SIG-M5 treated with dmso at 0.1 percent for 504 hours (cell line): ENCODE measurements around the gene VAPB.
"Not testable (repeated sequence)": the region's sequence is repeated elsewhere in the genome, so short reads cannot be mapped to it uniquely, and the experiment has no call there.

Experiments
- DNase-seq: peaks from one replicate; lab custom pipeline; 2025; ENCODE audit not compliant: unreplicated experiment; lab: John Stamatoyannopoulos, UW

The VAPB gene, protein sequence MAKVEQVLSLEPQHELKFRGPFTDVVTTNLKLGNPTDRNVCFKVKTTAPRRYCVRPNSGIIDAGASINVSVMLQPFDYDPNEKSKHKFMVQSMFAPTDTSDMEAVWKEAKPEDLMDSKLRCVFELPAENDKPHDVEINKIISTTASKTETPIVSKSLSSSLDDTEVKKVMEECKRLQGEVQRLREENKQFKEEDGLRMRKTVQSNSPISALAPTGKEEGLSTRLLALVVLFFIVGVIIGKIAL

DNA sequence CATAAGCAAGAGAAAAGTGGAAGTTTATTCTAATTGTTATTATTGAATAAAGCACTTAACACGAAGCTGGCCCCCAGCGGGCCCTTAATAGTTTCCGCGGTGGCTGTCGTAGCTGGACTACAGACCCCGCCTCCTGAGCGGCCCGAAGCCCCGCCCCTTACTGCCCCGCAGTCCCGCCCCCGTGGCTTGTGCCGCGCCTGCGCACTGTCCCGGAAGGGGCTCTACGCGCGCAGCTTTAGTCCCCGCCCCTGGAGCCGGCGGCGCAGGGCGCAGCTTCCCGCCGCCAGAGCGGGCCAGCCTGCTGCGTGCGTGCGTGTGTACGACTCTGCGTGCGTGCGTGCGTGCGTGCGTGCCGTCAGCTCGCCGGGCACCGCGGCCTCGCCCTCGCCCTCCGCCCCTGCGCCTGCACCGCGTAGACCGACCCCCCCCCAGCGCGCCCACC, at the start of gene VAPB:
TSS of gene VAPB (plus strand) at position 348 of the 442 bp plus-strand sequence. CDS start 231 bp downstream, outside the sequence.
- DNase-seq, result peak; percentile 97

DNA sequence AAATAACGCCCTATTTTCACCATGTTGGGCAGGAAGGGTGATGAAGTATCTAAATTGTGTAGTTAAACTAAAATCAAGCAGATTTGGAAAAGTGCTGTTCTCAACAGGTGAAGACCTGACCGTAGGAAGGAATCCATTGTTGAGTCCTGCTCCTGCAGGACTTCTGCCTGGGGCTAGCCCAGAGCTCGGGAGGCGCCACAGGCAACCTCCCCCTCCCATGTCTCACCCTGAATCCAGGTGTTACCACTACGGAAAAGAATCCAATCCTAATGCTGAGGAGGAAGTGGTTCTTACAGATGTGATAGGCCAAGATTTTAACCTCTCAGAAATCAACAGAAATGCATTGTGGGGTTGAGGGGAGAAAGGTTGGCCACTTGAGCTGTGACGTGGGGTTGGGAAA, 49.3 kb upstream of the VAPB start:
- DNase-seq, result no peak

DNA sequence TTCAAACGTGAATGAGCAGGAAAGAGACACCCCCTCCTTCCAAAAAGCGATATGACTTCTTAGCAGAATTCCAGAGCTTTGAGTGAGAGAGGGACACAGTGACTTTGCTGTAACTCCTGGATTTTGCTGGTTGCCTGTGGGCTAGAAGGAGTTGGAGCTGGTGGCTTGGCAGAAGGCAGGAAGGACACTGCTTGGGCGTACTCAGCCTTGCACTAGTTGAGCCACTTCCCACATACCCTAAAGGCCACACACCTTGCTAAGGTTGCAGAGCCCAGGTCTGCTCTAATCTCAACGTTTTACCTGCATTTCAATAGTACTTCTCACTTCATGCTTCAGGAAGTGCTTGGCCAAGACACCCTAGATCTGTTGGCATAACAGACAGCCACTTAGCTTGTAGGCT, 48.9 kb upstream of the VAPB start:
- DNase-seq, result no peak

DNA sequence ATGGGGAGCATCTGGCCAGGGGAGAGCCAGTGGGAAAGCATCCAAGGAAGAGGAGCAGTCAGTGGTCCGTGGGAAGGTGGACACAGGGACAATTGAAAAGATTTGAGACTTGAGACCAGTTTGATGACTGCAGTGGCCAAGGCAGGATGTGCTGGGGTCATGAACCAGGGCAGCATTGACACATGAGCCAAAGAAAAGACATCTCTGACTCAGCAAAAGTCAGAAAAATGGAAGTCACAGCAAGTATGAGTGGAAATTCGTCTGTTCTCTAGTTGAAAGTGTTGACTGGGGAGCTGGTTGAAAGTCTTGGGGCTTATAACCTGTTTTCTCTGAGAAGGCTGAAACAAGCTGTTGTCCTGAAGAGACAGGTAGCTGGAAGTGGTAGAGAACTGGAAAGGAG, 48.2 kb upstream of the VAPB start:
- DNase-seq, result no peak

DNA sequence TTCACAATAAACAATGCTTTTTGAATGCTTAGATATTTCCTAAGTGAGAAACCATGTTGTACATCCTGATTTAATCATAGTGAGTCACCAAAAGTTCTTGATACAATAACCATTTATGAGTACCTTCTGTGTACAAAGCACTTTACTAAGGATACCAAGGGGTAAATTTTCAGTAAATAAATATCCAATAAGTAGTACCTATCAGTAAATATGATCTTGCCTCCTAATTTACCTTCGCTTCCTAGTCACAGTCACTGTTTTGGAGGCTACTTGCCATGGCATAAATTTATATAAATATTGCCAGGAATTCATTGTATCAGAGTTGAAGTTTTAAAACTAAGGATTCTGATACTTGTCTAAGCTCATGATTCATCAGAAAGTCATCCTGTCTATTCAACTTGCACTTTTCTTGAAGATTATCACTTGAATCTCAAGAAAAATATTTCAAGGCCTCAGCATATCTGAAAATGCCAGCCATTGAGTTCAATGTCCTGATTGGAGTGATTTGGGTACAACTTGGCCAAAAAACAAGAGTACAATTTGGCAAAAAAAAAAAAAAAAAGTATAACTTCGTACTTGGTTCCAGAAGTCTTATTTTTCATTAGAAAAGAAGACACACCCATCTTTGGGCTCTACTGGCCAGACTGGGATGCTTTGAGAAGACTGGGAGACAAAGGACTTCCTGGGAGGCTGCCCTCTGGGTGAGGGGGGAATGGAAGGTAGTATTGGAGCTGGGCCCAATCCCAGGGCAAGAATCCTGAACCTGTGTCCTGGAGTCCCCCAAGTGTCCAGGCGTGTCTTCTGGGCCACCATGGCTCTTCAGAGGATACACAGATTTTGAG, 46.7 kb upstream of the VAPB start:
- DNase-seq, result peak; percentile 59

DNA sequence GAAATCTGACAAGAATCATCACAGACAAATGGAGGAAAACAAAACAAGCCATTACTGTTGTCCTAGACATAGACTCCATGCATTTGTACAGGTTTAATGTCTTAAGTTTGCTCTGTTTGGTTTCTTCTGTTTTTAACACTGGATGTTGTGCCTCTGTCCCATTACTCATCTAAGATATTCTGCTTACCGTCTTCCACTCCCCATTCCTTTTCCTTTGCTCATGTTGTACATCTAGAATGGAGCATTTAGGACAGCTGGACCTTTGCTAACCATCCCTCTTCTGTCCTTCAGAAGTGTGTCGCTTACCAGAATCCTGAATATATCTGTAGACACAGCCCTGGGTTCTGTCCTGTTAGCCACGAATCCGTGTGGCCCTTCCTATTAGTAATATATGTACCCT, 44.3 kb upstream of the VAPB start:
- DNase-seq, result no peak

DNA sequence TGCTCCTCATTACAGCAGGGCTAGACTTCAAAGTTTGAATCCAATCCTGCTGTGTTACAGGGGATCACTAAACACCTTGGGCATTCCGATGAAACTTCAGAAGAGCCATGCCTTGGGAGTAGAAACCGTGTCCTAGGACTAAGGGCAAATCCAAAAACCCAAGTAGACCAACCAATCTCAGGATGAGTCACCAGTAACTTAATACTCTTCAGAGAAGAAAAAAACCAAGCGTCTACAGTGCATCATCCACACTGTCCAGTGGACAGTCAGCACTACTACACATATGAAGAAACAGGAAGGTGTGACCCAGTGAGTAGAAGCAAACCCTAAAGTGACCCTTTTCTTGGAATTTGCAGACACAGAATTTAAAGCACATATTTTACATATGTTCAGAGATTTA, 39.5 kb upstream of the VAPB start:
- no peak for DNase-seq

DNA sequence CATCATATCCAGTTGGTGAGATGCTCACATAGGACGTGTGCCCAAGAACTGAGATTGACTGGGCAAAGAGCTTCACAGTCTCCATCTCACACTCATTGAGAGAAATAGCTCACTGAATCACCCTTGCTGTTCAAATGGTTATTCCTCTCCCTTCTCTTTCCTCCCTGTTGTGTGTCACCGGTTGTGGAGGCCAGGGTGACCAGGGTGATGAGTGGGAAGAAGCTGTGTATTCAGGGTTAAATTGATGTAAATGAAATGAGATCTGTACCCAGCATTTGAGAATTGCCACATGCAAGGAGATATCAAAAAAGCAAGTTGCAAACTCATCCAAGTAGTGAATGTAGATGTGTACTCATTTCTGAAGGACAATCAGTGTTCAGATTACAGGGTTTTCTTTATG, 36.6 kb upstream of the VAPB start:
- no peak for DNase-seq

DNA sequence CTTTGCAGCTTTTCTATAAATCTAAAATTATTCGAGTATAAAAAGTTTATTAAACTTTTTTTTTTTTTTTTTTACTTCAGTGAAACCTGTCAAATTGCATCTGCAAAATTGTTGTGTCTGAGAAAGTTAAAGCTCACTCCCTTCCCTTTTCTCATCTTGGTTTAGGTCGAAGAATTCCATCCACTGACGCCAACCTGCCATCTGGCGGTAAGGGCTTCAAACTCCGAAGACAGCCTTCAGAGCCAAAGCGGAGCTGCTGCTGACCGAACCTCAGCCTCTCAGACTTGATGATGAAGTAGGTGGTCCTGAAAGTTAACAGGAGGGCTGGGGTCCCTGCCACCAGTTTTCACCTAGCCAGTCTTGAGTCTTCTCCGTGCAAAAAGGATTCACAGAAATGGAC, 29.6 kb upstream of the VAPB start:
- no peak for DNase-seq

DNA sequence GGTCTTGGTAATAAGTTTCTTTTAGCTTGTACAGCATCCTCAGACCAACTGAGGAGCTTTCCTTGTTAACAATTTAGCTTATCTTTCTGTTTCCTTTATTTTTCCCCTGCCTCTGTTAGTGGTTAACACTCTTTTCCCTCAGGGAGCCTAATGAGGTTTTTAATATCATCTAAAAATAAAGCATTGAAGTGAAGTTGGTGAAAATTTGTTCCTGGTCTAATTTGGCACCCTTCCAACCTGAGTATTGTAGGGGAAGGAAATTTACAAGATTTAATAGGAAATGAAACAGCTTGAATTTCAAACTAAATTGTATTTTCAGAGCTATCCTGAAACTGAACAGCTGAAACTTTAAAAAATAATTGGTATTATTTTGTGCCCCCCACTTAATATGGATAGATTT, 28.1 kb upstream of the VAPB start:
- DNase-seq, result no peak

DNA sequence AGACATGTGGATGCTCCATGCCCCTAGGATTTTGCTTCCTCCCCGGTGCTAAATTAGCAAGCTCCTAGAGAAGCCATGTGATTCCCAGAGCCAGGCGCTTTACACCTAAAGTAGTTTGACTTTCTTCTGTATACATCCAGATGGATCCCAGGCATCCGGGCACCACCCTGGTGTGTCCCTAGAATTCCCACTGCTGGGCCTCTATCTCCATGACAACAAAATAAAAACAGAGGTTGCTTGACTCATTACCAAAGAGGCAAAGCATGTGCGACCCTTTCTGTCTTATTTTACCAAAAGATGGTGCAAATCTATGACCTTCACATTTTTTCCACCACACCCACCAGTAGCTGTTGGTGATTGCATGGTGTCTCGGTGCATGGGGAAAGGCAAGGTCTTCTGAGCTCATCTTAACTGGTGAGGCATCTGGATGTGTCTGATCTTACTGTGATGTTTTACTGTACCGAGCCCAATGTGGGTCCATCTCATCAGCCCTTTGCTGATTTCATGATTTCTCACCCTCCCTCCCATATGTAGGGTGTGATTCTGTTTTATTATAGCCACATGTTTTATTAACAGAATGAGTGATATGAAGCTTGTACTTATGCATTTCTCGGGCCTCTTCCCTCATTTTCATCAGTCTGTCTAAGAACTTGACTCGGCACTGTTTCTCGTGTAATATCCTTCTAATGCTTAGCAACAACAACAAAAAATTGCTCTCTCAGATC, 27.4 kb upstream of the VAPB start:
- DNase-seq, result no peak

DNA sequence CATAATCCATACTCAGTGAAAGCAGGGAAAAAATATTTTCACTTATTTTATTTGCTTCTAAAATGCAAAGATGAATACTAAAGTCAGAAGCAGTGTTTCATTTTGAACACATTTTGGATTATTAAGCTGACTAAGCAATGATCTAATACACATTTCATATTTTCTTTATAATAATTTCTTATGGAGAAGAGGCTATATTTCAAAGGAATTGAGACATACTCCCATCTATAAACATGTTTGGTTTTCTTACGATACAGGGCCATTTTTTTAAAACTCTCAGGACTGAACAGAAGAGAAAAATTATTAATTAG, 26.9 kb upstream of the VAPB start:
- no peak for DNase-seq

DNA sequence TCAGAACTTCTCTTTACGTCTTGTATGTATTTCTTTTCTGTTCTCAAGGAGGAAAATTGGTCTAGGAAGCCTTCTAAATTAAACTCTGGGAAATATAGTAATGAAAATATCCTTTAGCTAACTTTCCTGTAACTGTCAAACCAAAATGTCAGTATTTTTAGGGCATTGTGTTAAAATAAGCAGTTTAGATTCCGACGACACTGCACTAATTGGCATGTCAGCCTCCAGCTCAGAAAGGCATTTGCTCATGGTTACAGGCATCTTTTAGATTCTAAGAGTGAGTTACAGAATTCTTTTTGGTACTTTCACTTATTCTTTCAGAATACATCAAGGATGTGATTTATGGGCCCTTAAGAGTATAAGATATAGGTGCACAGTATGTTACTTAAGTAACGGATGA, 26.1 kb upstream of the VAPB start:
- DNase-seq, result no peak

DNA sequence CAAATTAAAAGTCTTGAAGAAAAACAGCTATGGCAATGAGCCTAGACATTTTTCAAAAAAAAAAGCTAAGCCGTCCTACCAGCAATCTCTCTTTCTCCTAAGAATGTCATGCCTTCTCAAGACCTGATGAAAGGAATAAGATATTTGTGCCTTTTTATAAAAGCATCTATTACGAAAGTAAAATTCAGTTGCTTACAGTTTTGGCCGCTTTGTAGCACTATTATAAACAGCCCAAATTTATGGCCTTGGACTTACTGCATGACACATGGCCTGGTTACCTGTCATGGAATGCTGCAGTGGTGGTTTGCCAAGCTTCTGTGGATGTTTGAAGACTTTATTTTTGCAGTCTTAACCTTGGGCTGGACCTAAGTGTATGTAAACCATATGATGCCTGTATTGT, 22.2 kb upstream of the VAPB start:
- no peak for DNase-seq

DNA sequence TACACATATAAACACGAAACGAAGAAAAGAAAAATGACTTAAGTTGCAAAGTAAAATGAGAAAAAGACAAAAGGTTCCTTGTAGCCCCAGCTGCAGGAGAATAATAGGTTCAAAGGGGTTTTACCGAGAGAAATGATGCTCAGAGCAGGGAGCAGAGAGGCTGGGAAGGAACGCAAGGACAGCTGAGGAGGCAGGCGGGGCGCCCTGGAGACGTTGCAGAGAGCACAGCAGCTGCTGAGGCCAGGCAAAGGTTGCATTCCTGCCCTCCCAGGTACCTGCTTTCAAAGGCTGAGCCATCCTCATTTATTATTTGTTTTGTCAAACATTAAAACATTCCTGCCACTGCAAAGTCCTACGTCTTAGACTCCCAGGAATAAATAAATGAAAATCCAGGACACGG, 16.2 kb upstream of the VAPB start:
- DNase-seq, result peak; percentile 43

DNA sequence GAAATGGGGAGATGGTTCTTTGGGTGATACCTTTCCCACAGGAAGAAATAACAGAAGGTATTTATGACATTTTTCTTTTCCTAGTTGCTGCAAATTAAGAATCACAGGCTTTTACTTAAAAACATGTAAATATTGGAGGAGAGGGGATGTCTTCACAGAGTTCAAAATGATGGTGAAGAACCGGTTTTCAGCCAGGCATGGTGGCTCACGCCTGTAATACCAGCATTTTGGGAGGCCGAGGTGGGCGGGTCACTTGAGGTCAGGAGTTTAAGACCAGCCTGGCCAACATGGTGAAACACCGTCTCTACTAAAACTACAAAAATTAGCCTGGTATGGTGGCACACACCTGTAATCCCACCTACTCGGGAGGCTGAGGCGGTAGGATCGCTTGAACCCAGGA, 15.7 kb upstream of the VAPB start:
- not testable (repeated sequence) for DNase-seq

DNA sequence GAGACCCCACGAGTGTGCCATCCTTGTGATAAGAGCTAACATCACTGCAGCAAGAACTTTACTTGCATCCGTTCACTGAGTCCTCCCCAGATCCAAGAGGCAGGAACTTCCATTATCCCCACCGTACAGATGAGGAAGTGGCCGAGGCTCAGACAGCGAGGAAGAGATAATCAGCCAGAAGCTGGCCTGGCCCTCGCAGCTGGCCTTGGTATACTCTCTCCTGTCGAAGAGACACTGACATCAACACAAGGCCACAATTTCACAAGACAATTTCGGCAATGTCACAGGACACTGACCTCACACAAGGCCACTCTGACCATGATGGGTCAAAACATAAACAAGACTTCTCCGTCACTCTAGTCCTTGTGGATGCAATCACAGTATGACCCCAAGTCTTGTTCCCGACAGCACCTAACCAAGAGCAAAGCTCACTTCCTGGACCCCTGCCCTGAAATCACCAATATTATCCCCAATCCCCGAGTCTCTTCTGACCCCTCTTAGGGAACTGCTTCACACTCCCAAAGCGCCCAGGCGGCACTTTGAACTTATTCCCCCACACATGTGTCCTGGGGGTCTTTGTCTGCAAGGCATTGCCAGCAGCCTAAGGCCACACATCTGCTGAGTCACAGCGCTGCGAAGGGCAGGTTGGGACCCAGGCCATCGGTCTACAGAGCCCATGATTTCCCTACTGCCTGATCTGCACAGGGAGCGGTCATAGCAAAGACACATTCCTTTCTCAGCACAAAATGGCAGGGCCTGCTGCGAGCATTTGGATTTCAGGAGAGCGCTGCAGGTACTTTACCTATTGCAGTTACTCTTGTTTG, 14.8 kb upstream of the VAPB start:
- no peak for DNase-seq

DNA sequence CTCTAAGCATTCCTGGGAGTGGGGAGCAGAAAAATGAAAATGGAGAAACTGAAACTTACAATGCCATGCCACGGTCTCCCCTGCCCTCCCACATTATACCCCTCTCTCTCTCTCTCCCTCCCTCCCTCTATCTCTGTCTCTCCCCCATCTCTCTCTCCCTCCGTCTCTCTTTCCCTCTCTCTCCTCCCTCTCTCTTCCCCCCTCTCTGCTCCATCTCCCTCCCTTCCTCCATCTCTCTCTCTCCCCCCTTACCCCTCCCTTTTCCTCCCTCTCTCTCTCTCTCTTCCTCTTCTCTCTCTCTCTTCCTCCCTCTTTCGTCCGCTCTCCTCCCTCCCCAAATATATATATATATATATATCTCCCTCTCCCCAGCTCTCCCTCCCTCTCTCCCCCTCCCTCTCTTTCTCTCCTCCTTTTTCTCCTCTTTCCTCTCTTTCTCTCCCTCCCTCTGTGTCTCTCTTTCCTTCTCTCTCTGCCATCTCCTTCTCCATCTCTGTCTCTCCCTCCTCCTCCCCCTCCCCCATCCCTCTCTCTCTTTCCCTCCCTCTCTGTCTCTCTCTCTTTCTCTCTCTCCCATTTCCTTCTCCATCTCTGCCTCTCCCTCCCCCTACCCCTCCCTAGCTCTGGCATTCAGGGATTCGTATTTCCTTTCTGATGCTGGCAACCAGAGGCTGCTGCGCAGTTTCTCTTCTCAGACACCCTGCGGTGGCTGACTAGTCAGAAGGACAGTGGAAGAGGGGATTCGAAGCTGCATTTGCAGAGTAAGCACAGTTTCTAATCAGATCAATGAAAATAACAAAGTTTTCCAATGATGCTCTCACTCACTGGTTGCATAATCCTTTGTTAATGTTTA, 13.9 kb upstream of the VAPB start:
- no peak for DNase-seq

DNA sequence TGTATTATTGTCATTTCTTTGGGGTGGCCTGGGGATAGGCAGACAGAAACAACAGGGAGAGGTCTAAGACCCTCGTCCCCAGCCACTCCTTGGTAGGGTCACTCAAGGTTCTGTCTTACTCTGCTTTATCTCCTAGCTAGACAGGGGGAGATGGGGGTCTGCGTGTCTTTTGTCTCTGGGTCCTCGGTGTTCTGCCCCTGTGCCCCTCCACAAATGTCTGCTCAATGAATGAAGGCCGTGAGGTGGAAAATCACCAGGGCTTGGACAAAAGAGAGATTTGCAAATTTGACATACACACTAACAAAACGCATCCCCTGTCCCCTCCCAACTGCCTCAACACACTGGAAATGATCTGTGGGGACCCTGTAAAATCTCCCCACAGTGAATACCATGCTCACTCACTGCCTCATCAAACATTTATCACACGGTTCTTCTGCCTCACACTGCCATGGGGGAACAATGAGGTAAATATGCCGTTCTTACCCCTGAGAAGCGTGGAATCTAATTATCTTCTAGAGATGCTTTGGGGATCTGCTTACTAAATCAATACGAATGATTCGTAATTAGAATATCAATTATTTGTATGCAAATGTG, 13.2 kb upstream of the VAPB start:
- DNase-seq, result no peak

DNA sequence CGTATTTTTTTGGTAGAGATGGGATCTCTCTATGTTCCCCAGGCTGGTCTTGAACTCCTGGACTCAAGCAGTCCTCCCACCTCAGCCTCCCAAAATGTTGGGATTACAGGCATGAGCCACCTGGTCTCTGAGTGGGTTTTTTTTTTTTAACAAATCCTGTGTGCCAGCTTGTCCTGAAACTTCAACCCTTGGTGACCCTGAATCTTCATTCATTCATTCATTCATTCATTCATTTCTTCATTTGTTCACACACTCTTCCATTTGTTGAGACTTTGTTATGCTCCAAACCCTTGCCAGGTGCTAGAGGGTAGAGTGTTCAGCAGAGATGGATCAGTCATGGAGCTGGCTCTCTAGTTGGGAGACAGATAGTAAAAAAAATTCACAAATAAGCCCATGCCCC, 12.0 kb upstream of the VAPB start:
- no peak for DNase-seq
